ENCODE results near the gene PRKCB. TPM values are rescaled to one million over a fixed set of nuclear protein-coding genes. Genes with fewer than 3 reads are reported as not detected.

Gene PRKCB
- polyA plus RNA-seq, 1 donor (not counting 4 experiments of a cell fraction or from before 2014, with no cell fraction given), result 0.18 TPM

GRCh38 chr16:24195221-24195620 lies 359.4 kb downstream of the PRKCB start:
- Histone ChIP-seq H3K27ac (ENCODE audit: control insufficient read depth, insufficient read depth, low read length) (no peak overlapping the region), H3K9me1 (ENCODE audit: control insufficient read depth, extremely low read depth, insufficient read depth, low read length) (no peaks in the 10 kb centered on the region), H3K36me3 (ENCODE audit: control insufficient read depth in 2 of 2, extremely low read depth in 1 of 2, insufficient read depth in 2 of 2, low read length in 2 of 2) (no peaks in the 10 kb centered on the region), H3K27me3 (ENCODE audit: control insufficient read depth, extremely low read depth, insufficient read depth, low read length) (no peaks in the 10 kb centered on the region), H3K9me3 (ENCODE audit: control insufficient read depth, low read depth, low read length) (no peaks in the 10 kb centered on the region), H3K79me2 (ENCODE audit: control insufficient read depth, insufficient read depth, low read length) (no peaks in the 10 kb centered on the region), H4K20me1 (ENCODE audit: control insufficient read depth, extremely low read depth, insufficient read depth, low read length) (no peaks in the 10 kb centered on the region), H2AFZ (ENCODE audit: control insufficient read depth, low read length) (no peak overlapping the region), H3K4me2 (ENCODE audit: control insufficient read depth, extremely low read depth, insufficient read depth, low read depth, low read length) (no peak overlapping the region), H3K9ac (ENCODE audit: control insufficient read depth, extremely low read depth, insufficient read depth, low read length) (no peak overlapping the region), H3K4me1 (ENCODE audit: control insufficient read depth, extremely low read depth, insufficient read depth, low read length) (no peaks in the 10 kb centered on the region), H3K4me3 (ENCODE audit: control insufficient read depth in 2 of 3, extremely low read depth in 1 of 3, insufficient read depth in 2 of 3, low read depth in 1 of 3, low read length in 3 of 3) (no peak overlapping the region)
- TF ChIP-seq, protein P1, sequence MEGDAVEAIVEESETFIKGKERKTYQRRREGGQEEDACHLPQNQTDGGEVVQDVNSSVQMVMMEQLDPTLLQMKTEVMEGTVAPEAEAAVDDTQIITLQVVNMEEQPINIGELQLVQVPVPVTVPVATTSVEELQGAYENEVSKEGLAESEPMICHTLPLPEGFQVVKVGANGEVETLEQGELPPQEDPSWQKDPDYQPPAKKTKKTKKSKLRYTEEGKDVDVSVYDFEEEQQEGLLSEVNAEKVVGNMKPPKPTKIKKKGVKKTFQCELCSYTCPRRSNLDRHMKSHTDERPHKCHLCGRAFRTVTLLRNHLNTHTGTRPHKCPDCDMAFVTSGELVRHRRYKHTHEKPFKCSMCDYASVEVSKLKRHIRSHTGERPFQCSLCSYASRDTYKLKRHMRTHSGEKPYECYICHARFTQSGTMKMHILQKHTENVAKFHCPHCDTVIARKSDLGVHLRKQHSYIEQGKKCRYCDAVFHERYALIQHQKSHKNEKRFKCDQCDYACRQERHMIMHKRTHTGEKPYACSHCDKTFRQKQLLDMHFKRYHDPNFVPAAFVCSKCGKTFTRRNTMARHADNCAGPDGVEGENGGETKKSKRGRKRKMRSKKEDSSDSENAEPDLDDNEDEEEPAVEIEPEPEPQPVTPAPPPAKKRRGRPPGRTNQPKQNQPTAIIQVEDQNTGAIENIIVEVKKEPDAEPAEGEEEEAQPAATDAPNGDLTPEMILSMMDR (optimal IDR thresholded peaks at IDR 0.05 in 1 of 3, IDR thresholded peaks at IDR 0.05 in 1 of 3, conservative IDR thresholded peaks at IDR 0.05 in 1 of 3; ENCODE audit: extremely low read depth in 1 of 3, insufficient read depth in 2 of 3, low read length in 3 of 3), result no peak
- TF ChIP-seq EZH2 (IDR thresholded peaks at IDR 0.05; ENCODE audit: low read length), result no peak
- dilution Hi-C loops (cut with MboI; ENCODE audit: extremely low pct_ligation_motif_present, low sequenced_read_pairs), result no loop called here
- FAIRE-seq, result no peak
- no peak for DNase-seq (ENCODE audit: low read depth, low spot score)

- no peaks in the 10 kb centered on the region for H3K9me3 ChIP-seq (ENCODE audit: control insufficient read depth, low read depth, low read length)
- H3K27ac ChIP-seq (ENCODE audit: control insufficient read depth, insufficient read depth, low read length), result no peak overlapping the region
- FAIRE-seq (no peak), DNase-seq (ENCODE audit: low read depth, low spot score) (no peak)
- no peaks in the 10 kb centered on the region for H4K20me1 ChIP-seq (ENCODE audit: control insufficient read depth, extremely low read depth, insufficient read depth, low read length)
- dilution Hi-C loops (cut with MboI; ENCODE audit: extremely low pct_ligation_motif_present, low sequenced_read_pairs), result no loop called here
- H3K9me1 ChIP-seq (ENCODE audit: control insufficient read depth, extremely low read depth, insufficient read depth, low read length), result no peaks in the 10 kb centered on the region
- H2AFZ ChIP-seq (ENCODE audit: control insufficient read depth, low read length), result no peak overlapping the region
- no peak overlapping the region for H3K9ac ChIP-seq (ENCODE audit: control insufficient read depth, extremely low read depth, insufficient read depth, low read length)
- no peak for TF ChIP-seq EZH2 (IDR thresholded peaks at IDR 0.05; ENCODE audit: low read length)
- TF ChIP-seq, protein P1 (optimal IDR thresholded peaks at IDR 0.05 in 1 of 3, IDR thresholded peaks at IDR 0.05 in 1 of 3, conservative IDR thresholded peaks at IDR 0.05 in 1 of 3; ENCODE audit: extremely low read depth in 1 of 3, insufficient read depth in 2 of 3, low read length in 3 of 3), result no peak
- H3K27me3 ChIP-seq (ENCODE audit: control insufficient read depth, extremely low read depth, insufficient read depth, low read length), result no peaks in the 10 kb centered on the region
- no peak overlapping the region for H3K4me3 ChIP-seq (ENCODE audit: control insufficient read depth in 2 of 3, extremely low read depth in 1 of 3, insufficient read depth in 2 of 3, low read depth in 1 of 3, low read length in 3 of 3)
- H3K4me1 ChIP-seq (ENCODE audit: control insufficient read depth, extremely low read depth, insufficient read depth, low read length), result no peaks in the 10 kb centered on the region
- no peak overlapping the region for H3K4me2 ChIP-seq (ENCODE audit: control insufficient read depth, extremely low read depth, insufficient read depth, low read depth, low read length)
- no peaks in the 10 kb centered on the region for H3K79me2 ChIP-seq (ENCODE audit: control insufficient read depth, insufficient read depth, low read length)
- H3K36me3 ChIP-seq (ENCODE audit: control insufficient read depth in 2 of 2, extremely low read depth in 1 of 2, insufficient read depth in 2 of 2, low read length in 2 of 2), result no peaks in the 10 kb centered on the region
Measured at GRCh38 chr16:24198807-24199533, 363.2 kb downstream of the PRKCB start.

All from keratinocyte (primary cell).